ENCODE results near the gene ZNF700.
A peak's percentile ranks its signal among the peaks of the same experiment; 100 is the strongest.
"Not testable (repeated sequence)": the region's sequence is repeated elsewhere in the genome, so short reads cannot be mapped to it uniquely, and the experiment has no call there.

Gene ZNF700

DNA sequence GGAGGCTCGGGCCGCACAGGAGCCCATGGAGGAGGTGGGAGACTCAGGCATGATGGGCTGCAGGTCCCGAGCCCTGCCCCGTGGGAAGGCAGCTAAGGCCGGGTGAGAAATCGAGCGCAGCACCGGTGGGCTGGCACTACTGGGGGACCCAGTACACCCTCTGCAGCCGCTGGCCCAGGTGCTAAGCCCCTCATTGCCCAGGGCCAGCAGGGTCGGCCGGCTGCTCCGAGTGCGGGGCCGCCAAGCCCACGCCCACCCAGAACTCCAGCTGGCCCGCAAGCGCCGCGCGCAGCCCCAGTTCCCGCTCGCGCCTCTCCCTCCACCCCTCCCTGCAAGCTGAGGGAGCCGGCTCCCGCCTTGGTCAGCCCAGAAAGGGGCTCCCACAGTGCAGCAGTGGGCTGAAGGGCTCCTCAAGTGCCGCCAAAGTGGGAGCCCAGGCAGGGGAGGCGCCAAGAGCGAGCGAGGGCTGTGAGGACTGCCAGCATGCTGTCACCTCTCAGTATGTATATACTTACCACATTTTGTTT lies 16.5 kb downstream of the ZNF700 start:
- not testable (repeated sequence) for DNase-seq (ENCODE audit: low read depth)

DNA sequence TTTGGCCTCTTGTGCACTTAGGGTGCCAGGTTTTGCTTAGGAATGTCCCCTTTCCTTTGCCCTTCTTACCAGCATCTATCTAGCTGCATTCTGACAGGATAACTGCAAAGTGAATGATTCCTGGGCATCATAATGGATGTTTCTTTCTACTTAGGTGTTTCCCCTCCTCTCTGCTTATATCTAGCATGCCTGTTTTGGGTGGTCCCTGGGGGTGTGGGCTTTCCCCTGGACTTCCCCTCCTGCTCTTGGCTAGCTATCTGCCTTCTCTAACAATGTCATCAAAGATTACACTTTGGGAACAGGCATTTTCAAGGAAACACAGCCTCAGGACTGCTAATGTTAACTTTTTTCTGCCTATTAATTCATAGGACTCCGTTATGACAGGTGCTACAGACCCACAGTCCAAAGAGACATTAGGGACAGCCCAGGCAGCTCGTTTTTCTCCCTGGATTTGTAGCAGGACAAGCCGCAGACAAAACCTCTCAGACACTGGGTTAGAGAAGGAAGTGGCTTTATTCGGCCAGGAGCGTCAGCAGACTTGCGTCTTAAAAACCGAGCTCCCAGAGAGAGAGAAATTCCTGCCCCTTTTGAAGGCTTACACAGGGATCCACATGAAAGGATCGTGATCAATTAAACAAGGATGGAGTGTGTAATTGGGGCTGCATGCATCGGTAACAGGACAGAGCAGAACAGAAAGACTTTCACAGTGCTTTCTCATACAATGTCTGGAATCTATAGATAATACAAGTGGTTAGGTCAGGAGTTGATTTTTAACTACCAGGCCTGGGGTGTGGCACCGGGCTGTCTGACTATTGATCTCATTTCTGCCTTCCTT lies 17.3 kb downstream of the ZNF700 start:
- DNase-seq (ENCODE audit: low read depth) = no peak

DNA sequence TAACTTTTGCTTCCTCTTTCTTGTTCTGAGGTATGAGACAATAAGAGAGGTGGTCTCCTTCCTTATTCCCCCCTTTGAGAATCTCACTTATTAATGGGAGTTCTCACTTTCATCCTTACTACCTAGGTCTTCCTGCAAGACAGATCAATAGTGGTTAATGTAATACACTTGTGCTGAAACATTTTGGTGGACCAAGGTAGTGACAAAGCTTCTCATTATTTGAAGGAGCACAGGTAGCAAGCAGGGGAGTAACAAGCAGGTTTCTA lies 17.9 kb downstream of the ZNF700 start:
- DNase-seq (ENCODE audit: low read depth) = no peak

DNA sequence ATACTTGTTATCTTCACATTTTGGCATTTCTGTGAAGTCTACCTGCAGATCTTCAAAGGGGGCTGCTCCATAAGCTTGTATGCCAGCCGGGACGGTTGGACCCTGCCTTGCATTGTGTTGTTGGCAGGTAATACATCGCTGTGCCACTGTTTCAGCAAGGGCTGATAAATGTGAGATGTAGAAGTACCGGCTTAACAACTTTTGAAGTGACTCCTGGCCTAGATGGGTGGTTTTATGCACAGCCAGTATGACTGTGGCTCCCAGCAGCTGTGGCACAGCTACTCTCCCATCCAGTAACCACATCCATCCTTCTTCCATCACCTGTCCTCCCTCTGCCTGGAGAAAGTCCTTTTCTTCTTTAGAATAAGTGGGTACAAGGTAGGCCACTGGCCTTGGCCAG lies 19.7 kb downstream of the ZNF700 start:
- DNase-seq (ENCODE audit: low read depth) = no peak

DNA sequence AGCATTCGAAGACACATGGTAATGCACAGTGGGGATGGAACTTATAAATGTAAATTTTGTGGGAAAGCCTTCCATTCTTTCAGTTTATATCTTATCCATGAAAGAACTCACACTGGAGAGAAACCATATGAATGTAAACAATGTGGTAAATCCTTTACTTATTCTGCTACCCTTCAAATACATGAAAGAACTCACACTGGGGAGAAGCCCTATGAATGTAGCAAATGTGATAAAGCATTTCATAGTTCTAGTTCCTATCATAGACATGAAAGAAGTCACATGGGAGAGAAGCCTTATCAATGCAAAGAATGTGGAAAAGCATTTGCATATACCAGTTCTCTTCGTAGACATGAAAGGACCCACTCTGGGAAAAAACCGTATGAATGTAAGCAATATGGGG lies 23.7 kb downstream of the ZNF700 start:
- DNase-seq (ENCODE audit: low read depth) = no peak

DNA sequence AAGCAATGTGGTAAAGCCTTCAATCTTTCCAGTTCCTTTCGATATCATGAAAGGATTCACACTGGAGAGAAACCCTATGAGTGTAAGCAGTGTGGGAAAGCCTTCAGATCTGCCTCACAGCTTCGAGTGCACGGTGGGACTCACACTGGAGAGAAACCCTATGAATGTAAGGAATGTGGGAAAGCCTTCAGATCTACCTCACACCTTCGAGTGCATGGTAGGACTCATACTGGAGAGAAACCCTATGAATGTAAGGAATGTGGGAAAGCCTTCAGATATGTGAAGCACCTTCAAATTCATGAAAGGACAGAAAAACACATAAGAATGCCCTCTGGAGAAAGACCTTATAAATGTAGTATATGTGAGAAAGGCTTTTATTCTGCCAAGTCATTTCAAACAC lies 24.3 kb downstream of the ZNF700 start:
- DNase-seq (ENCODE audit: low read depth) = no peak

DNA sequence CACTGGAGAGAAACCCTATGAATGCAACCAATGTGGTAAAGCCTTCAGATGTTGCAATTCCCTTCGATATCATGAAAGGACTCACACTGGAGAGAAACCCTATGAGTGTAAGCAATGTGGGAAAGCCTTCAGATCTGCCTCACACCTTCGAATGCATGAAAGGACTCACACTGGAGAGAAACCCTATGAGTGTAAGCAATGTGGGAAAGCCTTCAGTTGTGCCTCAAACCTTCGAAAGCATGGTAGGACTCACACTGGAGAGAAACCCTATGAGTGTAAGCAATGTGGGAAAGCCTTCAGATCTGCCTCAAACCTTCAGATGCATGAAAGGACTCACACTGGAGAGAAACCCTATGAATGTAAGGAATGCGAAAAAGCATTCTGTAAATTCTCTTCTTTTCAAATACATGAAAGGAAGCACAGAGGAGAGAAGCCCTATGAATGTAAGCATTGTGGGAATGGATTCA lies 24.7 kb downstream of the ZNF700 start:
- DNase-seq (ENCODE audit: low read depth) = not testable (repeated sequence)

DNA sequence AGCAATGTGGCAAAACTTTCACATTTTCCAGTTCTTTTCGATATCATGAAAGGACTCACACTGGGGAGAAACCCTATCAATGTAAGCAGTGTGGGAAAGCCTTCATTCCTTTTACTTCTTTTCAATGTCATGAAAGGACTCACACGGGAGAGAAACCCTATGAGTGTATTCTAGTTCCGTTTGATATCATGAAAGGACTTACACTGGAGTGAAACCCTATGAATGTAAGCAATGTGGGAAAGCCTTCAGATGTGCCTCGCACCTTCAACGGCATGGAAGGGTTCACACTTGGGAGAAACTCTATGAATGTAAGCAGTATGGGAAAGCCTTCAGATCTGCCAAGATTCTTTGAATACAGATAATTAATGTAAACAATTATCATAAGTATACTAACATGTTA lies 25.4 kb downstream of the ZNF700 start:
- no peak for DNase-seq (ENCODE audit: low read depth)

DNA sequence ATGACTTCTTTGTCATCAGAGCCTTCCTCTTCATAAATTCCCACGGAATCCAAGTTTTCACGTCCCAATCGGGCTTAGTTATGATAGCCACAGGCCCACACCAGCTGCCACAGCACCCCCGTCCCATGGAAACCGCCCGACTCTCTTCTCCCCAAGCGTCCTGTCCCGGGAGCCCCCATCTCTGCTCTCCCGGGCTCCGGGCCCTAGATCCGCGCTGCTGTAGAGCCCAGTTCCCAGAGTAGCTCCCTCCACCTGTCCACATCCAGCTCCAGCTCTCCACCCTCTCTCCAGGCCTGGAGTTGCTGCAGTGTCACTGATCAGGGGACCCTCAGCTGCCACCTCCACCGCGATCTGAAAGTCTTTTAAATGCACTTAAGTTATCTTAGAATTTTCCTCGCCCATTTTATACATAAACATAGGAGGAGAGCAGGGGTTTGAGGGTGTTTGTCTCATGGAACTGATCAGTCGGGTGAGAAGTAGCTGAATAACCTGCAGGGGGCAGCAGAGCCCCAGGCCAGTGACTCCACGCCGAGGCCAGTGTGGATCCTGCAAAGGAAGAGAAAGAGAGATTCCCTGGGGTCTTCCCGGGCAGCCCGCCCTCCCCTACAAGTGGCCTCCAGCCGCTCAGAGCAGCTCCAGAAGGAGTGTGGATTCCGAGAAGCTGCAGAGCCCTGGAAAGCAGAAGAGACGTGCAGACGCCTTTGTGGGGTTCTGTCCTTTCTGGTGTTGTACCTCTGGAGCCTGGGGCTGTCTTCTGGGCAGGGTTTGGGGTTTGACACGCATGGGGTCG lies 38.9 kb downstream of the ZNF700 start:
- DNase-seq (ENCODE audit: low read depth) = no peak

DNA sequence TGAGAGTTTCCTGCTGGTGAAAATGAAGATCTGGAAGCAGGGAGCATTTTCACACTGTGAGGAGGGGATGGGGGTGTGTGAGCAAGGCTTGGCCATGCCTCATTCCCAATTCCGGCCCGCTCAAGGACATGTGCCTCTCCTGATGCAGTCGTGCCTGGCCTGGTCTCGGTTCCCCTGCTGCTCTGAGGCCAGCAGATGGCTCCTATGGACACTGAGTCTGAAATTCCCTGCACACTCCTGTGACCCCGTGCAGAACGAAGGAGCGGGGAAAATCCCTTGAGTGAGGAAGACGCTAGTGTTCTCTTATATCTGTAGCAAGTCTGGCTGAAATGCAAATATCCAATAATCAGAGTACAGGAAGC lies 39.6 kb downstream of the ZNF700 start:
- DNase-seq (ENCODE audit: low read depth) = no peak

DNA sequence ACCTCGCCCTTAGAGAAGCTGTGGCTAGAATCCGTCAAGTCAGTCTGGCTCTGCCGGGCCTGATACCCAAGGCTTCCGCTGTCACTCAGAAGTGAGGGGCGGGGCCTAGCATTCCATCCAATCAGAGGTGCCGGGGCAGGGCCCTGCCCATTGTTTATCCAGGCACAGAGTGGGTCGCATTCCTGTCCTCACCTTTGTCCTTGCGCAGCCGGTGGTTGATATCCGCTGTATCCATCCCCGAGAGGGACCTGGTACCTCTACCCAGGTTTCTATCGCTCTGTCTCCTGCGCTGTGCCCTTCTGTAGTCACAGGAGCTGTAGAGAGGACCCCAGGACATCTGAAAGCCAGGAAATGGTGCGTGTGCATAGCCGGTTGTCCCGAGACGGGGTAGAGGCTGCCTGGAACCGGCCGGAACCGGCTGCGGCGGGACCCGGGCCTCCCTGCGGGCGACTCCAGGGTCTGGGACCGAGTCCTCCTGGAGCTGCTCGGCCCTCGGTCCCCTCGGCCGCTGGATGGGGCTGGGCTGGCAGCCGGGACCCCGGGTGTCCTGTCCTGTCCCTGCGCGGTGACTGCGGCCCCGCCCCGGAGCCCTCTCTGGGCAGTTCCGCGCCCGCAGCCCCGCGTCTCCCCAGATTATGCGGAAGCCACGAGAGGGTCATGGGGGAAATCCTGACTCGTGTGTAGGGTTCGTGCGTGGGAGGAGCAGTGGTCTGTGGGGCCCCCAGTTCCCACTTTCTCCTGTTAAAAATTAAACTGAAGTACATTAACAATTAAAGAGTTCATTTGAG lies 40.1 kb downstream of the ZNF700 start, which contains the start of gene ZNF763:
Gene ZNF763, plus strand, starts transcription at position 183 of the 788 bp plus-strand sequence. Its CDS starts 169 bp downstream, at position 352.
- peak; percentile 41 for DNase-seq (ENCODE audit: low read depth)

DNA sequence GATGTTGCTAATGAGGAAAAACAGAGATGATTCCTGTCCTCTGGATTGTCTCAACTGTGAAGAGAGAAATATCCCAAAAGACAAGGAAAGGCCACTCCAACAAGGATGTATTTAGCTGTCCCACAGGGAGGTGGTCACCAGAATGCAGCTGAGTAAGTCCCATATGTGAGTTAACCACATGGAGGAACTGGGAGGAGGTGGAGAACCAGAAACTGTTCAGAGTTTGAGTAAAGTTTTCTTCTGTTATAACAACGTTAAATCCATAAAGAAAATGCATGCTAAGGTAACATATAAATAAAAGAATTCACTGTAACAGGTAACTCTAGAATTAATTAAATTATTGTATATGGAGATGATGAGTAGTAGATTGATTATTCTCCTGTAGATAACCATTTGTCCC lies 45.3 kb downstream of the ZNF700 start:
- no peak for DNase-seq (ENCODE audit: low read depth)

DNA sequence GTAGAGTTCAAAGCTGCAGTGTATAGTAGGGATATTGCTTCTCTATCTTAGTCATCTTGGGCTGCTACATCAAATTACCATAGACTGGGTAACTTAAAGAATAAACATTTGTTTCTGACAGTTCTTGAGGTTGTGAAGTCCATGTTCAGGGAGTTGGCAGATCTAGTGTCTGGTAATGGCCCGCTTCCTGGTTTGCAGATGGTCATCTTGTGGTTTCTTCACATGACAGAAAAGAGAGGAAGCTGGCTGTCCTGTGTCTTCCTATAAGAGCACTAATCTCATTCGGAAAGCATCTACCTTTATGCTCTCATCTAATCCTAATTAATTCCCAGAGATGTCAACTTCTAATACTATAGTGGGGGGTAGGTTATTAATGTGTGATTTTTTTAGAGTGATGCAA lies 46.1 kb downstream of the ZNF700 start:
- no peak for DNase-seq (ENCODE audit: low read depth)

DNA sequence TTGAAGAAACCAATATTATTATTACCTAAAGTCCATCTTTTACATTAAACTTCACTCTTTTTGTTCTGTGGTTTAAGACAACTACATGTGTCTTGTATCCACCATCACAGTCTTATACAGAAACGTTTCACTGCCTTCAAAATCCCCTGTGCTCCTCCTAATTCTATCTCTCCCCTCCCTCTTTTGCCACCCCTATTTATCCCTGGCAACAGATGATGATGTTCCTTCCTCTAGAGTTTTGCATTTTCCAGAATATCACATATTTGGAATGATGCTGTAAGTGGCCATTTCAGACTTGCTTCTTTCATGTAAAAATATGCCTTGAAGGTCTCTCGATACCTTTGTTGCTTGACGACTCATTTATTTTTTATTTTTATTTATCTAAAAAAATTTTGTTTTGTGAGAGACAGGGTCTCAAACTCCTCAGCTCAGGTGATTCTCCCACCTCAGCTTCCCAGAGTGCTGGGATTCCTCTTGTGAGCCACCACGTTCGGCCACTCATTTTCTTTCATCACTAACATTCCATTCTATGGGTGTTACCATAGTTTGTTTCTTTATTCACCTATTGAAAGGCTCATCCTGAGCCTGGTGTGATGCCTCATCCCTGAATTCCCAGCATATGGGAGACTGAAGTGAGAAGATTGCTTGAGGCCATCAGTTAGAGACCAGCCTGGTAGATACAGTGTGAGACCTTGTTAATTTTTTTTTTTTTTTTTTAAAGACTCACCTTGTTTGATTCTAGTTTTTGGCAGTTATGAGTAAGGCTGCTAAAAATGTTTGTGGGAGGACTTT lies 48.3 kb downstream of the ZNF700 start:
- no peak for DNase-seq (ENCODE audit: low read depth)

DNA sequence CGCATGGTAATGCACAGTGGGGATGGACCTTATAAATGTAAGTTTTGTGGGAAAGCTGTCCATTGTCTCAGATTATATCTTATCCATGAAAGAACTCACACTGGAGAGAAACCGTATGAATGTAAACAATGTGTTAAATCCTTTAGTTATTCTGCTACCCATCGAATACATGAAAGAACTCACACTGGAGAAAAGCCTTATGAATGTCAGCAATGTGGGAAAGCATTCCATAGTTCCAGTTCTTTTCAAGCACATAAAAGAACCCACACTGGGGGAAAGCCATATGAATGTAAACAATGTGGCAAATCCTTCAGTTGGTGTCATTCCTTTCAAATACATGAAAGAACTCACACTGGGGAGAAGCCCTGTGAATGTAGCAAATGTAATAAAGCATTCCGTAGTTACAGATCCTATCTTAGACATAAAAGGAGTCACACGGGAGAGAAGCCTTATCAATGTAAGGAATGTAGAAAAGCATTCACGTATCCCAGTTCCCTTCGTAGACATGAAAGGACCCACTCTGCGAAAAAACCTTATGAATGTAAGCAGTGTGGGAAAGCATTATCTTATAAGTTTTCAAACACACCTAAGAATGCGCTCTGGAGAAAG lies 53.7 kb downstream of the ZNF700 start:
- no peak for DNase-seq (ENCODE audit: low read depth)

DNA sequence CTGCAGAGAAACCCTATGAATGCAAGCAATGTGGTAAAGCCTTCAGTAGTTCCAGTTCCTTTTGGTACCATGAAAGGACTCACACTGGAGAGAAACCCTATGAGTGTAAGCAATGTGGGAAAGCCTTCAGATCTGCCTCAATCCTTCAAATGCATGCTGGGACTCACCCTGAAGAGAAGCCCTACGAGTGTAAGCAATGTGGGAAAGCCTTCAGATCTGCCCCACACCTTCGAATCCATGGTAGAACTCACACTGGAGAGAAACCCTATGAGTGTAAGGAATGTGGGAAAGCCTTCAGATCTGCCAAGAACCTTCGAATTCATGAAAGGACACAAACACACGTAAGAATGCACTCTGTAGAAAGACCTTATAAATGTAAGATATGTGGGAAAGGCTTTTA lies 54.6 kb downstream of the ZNF700 start:
- DNase-seq (ENCODE audit: low read depth) = no peak

DNA sequence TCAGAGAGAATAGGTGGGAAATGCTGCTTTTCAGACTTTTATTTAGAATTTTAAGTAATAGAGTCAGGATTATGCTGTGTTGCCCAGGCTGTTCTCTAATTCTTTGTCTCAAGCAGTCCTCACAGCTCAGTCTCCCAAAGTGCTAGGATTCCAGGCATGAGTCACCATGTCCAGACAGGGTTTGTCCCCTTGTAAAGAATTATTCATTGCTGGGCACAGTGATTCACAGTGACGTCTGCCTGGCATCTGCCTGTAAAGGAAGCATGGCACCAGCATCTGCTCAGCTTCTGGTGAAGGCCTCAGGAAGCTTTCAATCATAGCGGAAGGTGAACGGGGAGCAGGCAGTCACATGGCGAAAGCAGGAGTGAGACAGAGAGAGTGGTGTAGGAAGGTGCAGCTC lies 57.6 kb downstream of the ZNF700 start:
- DNase-seq (ENCODE audit: low read depth) = no peak

DNA sequence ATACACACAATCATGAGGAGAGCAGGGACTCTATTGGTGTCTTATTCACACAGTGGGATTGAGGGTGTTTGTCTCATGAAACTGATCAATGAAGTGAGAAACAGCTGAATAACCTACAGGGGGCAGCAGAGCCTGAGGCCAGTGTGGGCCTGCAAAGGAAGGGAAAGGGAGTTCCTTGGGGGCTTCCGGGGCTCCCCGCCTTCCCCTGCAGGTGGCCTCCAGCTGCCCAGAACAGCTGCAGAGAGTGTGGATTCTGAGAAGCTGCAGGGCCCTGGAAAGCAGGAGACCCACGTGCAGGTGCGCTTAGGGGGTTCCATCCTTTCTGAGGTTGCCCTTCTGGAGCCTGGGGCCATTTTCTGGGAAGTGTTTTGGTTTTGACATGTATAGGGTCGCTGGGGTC lies 60.1 kb downstream of the ZNF700 start:
- no peak for DNase-seq (ENCODE audit: low read depth)

DNA sequence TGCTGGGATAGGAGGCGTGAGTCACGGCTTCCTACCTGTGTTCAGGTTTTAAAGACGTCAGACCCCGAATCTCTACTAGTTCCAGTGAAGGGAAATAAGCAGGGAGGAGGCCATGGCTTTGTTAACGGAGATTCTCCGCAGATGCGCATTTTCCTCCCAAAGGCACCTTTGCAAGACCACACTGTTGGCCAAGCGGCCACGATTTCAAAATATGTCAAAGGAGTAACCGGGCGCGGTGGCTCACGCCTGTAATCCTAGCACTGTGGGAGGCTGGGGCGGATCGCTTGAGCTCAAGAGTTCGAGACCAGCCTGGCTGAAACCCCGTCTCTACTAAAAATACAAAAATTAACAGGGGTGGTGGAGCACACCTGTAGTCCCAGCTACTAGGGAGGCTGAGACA lies 61.8 kb downstream of the ZNF700 start:
- no peak for DNase-seq (ENCODE audit: low read depth)

DNA sequence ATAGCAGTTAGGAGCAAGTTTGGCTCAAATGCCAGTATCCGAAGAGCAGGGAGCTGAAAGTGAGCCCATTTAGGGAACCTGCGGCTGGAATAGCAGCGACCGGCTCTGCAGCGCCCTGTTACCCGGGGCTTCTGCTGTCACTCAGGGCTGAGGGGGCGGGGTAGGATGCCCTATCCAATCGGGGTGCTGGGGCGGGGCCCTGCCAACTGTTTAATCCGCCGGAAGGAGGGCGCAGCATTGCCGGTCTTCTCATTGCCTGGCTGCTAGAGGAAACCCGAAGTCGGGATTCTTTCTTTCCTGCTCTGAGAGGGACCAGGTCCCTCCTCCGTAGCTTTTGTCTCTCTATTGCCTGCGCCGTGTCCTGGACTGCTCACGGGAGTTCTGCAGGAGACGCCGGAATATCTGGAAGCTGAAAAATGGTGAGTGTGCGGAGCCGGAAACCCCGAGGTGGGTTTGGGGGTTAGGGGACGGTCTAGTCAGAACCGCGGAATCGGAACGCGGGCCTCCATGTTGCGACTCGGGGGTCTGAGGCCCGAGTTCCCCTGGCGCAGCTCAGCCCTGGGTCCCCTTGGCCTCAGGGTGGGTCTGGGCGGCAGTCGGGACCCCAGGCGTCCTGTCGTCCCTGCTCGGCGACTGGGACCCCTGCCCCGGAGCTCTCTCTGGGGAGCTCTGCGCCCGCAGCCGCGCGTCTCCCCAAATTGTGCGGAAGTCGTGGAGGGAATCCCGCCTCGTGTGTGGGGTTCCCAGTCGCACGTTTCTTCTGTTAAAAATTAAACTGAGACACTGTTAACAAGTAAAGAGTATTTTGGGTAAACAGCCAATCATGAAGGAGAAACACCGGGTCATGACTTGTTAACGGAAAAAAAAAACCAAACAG lies 62.7 kb downstream of the ZNF700 start:
- DNase-seq (ENCODE audit: low read depth) = peak; percentile 74

Data from non-pigmented ciliary epithelial cell (primary cell).